GM23248 (cell line): ENCODE results near the gene RPL10A. TPM values are rescaled to one million over a fixed set of nuclear protein-coding genes. Genes with fewer than 3 reads are reported as not detected.

Source experiments
- DNase-seq: peaks from one replicate; pipeline ENCODE4 v3.0.0-alpha.2; 2015
- H2AFZ ChIP-seq: fragments of 200-600 bp; sonication (generic); 2 replicates; pipeline ENCODE4 v1.6.1; 2016; ENCODE audit warnings: antibody characterized with exemption
- H3F3A ChIP-seq: fragments of 200-600 bp; sonication (generic); 2 replicates; pipeline ENCODE4 v1.6.1; 2016; ENCODE audit warnings: mild to moderate bottlenecking, antibody characterized with exemption, mixed run types; ENCODE audit not compliant: insufficient read depth
- H3K27ac ChIP-seq: fragments of 200-600 bp; sonication (generic); 2 replicates; pipeline ENCODE4 v1.5.1; 2016; ENCODE audit warnings: mild to moderate bottlenecking
- H3K27me3 ChIP-seq: fragments of 200-600 bp; sonication (generic); replicated peaks from 2 replicates; pipeline ENCODE4 v1.6.1; 2016; ENCODE audit warnings: mild to moderate bottlenecking; ENCODE audit not compliant: insufficient read depth
- H3K36me3 ChIP-seq: fragments of 200-600 bp; sonication (generic); 2 replicates; pipeline ENCODE4 v1.6.1; 2016; ENCODE audit warnings: low read depth, mild to moderate bottlenecking
- H3K4me1 ChIP-seq: fragments of 200-600 bp; sonication (generic); 2 replicates; pipeline ENCODE4 v1.6.1; 2016; ENCODE audit warnings: mild to moderate bottlenecking; ENCODE audit not compliant: insufficient read depth
- H3K4me2 ChIP-seq: fragments of 200-600 bp; sonication (generic); one replicate; pipeline ENCODE4 v1.6.1; 2016; ENCODE audit warnings: mild to moderate bottlenecking; ENCODE audit not compliant: unreplicated experiment
- H3K4me3 ChIP-seq: fragments of 200-600 bp; sonication (generic); 2 replicates; pipeline ENCODE4 v1.5.1; 2016; ENCODE audit warnings: mild to moderate bottlenecking
- H3K79me2 ChIP-seq: fragments of 200-600 bp; sonication (generic); 2 replicates; pipeline ENCODE4 v1.6.1; 2016; ENCODE audit warnings: mild to moderate bottlenecking; ENCODE audit not compliant: insufficient read depth
- H3K9ac ChIP-seq: fragments of 200-600 bp; sonication (generic); 2 replicates; pipeline ENCODE4 v1.6.1; 2016; ENCODE audit warnings: mild to moderate bottlenecking
- H3K9me2 ChIP-seq: fragments of 200-600 bp; sonication (generic); 2 replicates; pipeline ENCODE4 v1.6.1; 2016; ENCODE audit warnings: mixed run types, mild to moderate bottlenecking, moderate library complexity; ENCODE audit not compliant: insufficient read depth
- H3K9me3 ChIP-seq: fragments of 200-600 bp; sonication (generic); one replicate; pipeline ENCODE4 v1.6.1; 2017; ENCODE audit warnings: low read depth
- H4K20me1 ChIP-seq: fragments of 200-600 bp; sonication (generic); 2 replicates; pipeline ENCODE4 v1.6.0; 2016; ENCODE audit not compliant: insufficient read depth
- EZH2 ChIP-seq: fragments of 200-600 bp; sonication (generic); IDR thresholded peaks from 2 replicates; pipeline ENCODE4 v1.6.1; 2018; ENCODE audit warnings: antibody characterized with exemption, mild to moderate bottlenecking; ENCODE audit not compliant: insufficient read depth, poor library complexity, severe bottlenecking
- EZH2phosphoT487 ChIP-seq: fragments of 200-600 bp; sonication (generic); IDR thresholded peaks from 2 replicates; pipeline ENCODE4 v1.6.1; 2018; ENCODE audit warnings: antibody characterized with exemption, moderate library complexity, mild to moderate bottlenecking, low read depth; ENCODE audit not compliant: insufficient read depth
- whole genome bisulfite sequencing, 2 experiments: methylation state at CpG; one replicate each; pipeline ENCODE4 v1.1.6; 2015 to 2017; ENCODE audit warnings: low lambda C conversion rate in 2 of 2, low coverage in 1 of 2; ENCODE audit errors: missing lambda C conversion rate in 2 of 2; 5-methylcytosine and 5-hydroxymethylcytosine counted together
- in situ Hi-C: fragments of 300-500 bp; cut with MboI; formaldehyde crosslinking; loops from 2 replicates; pipeline ENCODE4 v1.15.0; 2020
- polyA plus RNA-seq: library from polyadenylated mRNA; unstranded; fragments of >200 nt; fragmentation: Nextera tagmentation; extraction: Ambion mirVana; gene quantifications from 2 replicates; pipeline ENCODE4 v1.2.1, GENCODE V29; 2016
- total RNA-seq: library from RNA; depleted of rRNA; stranded (reverse); fragments of >200 nt; shearing (Covaris generic); gene quantifications from 2 replicates; pipeline ENCODE4 v1.2.3, GENCODE V29; 2014

RPL10A gene
- total and polyA plus RNA-seq, 2 experiments from 2014 or later: 366 to 915 TPM

DNA sequence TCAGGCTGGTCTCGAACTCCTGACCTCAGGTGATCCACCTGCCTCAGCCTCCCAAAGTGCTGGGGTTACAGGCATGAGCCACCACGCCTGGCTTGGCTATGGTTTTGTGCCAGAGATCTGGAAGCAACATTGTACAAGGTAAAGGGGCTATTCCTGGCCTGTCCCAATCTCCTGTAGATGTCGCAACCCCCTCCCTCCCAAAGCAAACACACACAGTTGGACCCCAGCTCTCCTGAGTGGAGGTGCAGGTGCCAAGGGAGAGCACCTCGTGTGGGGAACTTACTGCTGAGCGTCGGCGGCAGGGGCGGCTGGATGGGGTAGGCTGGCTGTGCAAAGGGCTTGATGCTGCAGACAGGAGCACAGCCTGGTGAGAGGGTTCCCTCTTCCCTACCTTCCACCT lies 8.8 kb downstream of the RPL10A start:
- Histone ChIP-seq H3K27me3 (no peaks in the 10 kb centered on the region), H3K79me2 (peaks cover 1% of the 10 kb centered on the region; the same call in 1 of the 2 replicates), H3K4me3 (no peak overlapping the region), H3K27ac (no peak overlapping the region), H3K4me2 (no peak overlapping the region), H4K20me1 (peaks cover 3% of the 10 kb centered on the region; the same call in 1 of the 2 replicates), H3K4me1 (peaks cover 3% of the 10 kb centered on the region; the same call in 1 of the 2 replicates), H3K9me3 (no peaks in the 10 kb centered on the region), H2AFZ (no peak overlapping the region), H3K9me2 (no peaks in the 10 kb centered on the region), H3F3A (peaks cover 35% of the 10 kb centered on the region), H3K36me3 (peaks cover 7% of the 10 kb centered on the region; the same call in 1 of the 2 replicates), H3K9ac (no peak overlapping the region)
- no peak for DNase-seq
- TF ChIP-seq EZH2 (no peak), EZH2phosphoT487 (no peak)
- in situ Hi-C loops: no loop called here
- WGBS, 2 experiments: 88 to 90% methylated on average over 8 of the region's 8 CpGs

DNA sequence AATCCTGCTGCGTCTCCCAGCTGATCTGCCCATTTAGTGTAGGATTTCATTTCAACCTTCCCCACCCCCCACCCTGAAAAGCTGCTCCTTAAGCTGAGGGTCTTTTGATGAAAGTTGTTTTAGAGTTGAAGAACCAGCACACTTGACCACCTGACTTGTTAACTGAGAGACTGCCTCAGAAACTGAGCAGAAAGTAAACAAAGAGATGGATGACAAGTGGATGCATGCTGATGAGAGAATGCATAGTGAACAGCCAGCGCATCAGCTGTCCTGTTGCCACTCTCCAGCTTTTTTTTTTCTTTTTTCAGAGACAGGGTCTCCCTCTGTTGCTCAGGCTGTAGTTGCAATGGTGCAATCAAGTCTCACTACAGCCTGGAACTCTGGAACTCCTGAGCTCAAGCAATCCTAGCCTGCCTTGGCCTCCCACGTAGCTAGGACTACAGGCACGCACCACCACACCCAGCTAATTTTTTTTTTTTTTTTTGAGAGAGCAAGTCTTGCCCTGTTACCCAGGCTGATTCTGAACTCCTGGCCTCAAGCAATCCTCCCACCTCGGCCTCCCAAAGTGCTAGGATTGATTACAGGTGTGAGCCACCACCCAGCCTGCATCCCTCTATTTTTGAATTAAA lies 9.5 kb downstream of the RPL10A start:
- Histone ChIP-seq H4K20me1 (no peaks in the 10 kb centered on the region), H3K27me3 (no peaks in the 10 kb centered on the region), H3K9ac (no peak overlapping the region), H3K27ac (no peak overlapping the region), H3K4me1 (no peaks in the 10 kb centered on the region), H3F3A (peaks cover 28% of the 10 kb centered on the region), H3K4me3 (no peak overlapping the region), H3K36me3 (peaks cover under 1% of the 10 kb centered on the region; the same call in 1 of the 2 replicates), H3K9me2 (no peaks in the 10 kb centered on the region), H3K4me2 (no peak overlapping the region), H3K9me3 (no peaks in the 10 kb centered on the region), H2AFZ (no peak overlapping the region), H3K79me2 (no peaks in the 10 kb centered on the region)
- TF ChIP-seq EZH2phosphoT487 (no peak), EZH2 (no peak)
- WGBS, 2 experiments: 89 to 94% methylated on average over 5 of the region's 5 CpGs
- in situ Hi-C loops: no loop called here
- DNase-seq: no peak

DNA sequence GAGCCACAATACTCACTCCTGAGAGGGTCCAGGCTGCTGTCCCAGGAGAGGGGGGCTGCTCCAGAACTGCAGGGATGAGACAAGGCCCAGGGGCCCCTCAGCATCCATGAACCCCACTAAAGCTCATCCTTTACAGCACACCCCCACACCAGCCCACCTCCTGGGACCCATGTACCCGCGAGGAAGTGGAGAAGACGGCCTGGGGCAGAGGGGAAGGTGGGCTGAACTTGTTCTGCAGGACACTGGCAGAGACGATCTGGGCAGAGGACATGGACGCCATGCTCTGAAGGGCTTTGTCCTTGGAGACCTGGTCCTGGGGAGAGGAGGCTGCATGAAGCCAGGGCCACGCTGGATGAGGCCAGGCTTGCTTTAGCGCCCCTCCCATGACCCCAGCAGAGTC lies 10.1 kb downstream of the RPL10A start:
- H2AFZ ChIP-seq: no peak overlapping the region
- WGBS, 2 experiments: 89 to 92% methylated on average over 7 of the region's 7 CpGs
- H3K9me3 ChIP-seq: no peaks in the 10 kb centered on the region
- TF ChIP-seq EZH2phosphoT487: no peak
- no peak for TF ChIP-seq EZH2
- H3K4me3 ChIP-seq: no peak overlapping the region
- in situ Hi-C loops: no loop called here
- H4K20me1 ChIP-seq: no peaks in the 10 kb centered on the region
- H3K27me3 ChIP-seq: no peaks in the 10 kb centered on the region
- H3K9ac ChIP-seq: no peak overlapping the region
- H3K4me1 ChIP-seq: no peaks in the 10 kb centered on the region
- no peaks in the 10 kb centered on the region for H3K79me2 ChIP-seq
- peaks cover 22% of the 10 kb centered on the region for H3F3A ChIP-seq
- no peaks in the 10 kb centered on the region for H3K9me2 ChIP-seq
- H3K27ac ChIP-seq: no peak overlapping the region
- no peak overlapping the region for H3K4me2 ChIP-seq
- DNase-seq: no peak
- H3K36me3 ChIP-seq: no peaks in the 10 kb centered on the region

DNA sequence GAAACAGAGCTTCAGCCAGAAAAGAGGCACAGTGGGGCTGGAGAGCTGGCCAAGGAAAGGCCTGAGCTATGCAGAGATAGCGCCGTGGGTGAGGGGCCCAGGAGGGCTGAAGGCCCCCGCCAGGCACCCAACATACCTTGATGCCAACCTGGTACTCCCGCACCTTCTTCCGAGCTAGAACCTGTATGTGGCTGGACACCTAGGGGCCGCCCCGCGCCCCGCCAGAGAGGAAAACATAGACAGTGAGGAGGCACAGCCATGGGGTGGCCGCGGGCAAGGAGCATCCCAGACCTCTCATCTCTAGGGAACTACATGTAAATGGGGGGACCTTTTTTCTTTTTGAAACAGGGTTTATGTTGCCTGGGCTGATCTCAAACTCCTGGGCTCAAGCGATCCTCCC lies 12.0 kb downstream of the RPL10A start:
- H3K9me2 ChIP-seq: no peaks in the 10 kb centered on the region
- no peak overlapping the region for H2AFZ ChIP-seq
- no peaks in the 10 kb centered on the region for H3K9me3 ChIP-seq
- in situ Hi-C loops: no loop called here
- 96 to 97% methylated on average over 12 of the region's 12 CpGs for WGBS, 2 experiments
- H3K27me3 ChIP-seq: no peaks in the 10 kb centered on the region
- 0 out of 2 replicates have a peak, but pooled peaks cover 16% of the 10 kb centered on the region for H3F3A ChIP-seq
- H3K4me2 ChIP-seq: no peak overlapping the region
- H3K36me3 ChIP-seq: no peaks in the 10 kb centered on the region
- H3K4me3 ChIP-seq: no peak overlapping the region
- H3K4me1 ChIP-seq: peaks cover 7% of the 10 kb centered on the region
- H4K20me1 ChIP-seq: no peaks in the 10 kb centered on the region
- TF ChIP-seq EZH2phosphoT487 (no peak), EZH2 (no peak)
- DNase-seq: no peak
- peaks cover 3% of the 10 kb centered on the region for H3K79me2 ChIP-seq
- no peak overlapping the region for H3K27ac ChIP-seq
- H3K9ac ChIP-seq: no peak overlapping the region
